Endothelial cell of umbilical vein (primary cell): Measurements from ENCODE around the gene EMID1. TPM values are rescaled to one million over a fixed set of nuclear protein-coding genes. Genes with fewer than 3 reads are reported as not detected.

Experiments
- BruUV-seq: library from RNA; stranded (reverse); fragments of 400-500 nt; replicated peaks from 2 replicates; lab custom pipeline; 2021; lab: Mats Ljungman, UMichigan
- CTCF ChIA-PET: fragments of 300-600, 350-600 bp; sonication (Branson Sonifier 250); formaldehyde crosslinking; loops from one replicate; lab custom pipeline; 2021; ENCODE audit warnings: antibody characterized with exemption, inconsistent platforms; lab: Charles Lee
- POLR2A ChIA-PET: fragments of 300-600, 350-600 bp; sonication (Branson Sonifier 250); formaldehyde crosslinking; loops from one replicate; lab custom pipeline; 2021; ENCODE audit warnings: antibody characterized with exemption, inconsistent platforms; lab: Charles Lee
- DNase-seq: peaks from one replicate; pipeline ENCODE4 v3.0.0-alpha.2; 2011; ENCODE audit warnings: low read depth, low spot score
- FAIRE-seq: peaks from 2 replicates; lab custom pipeline; 2011; peaks lifted over from hg19 to GRCh38; lab: Jason Lieb, UNC
- H2AFZ ChIP-seq: 2 replicates; pipeline ENCODE4 v1.6.0; 2012; ENCODE audit warnings: low read depth, low read length, control low read depth, inconsistent platforms
- H3K27ac ChIP-seq: 2 replicates; pipeline ENCODE4 v1.5.1; 2011; ENCODE audit warnings: low read depth, mild to moderate bottlenecking, control low read depth, low read length, moderate library complexity; ENCODE audit not compliant: insufficient read depth
- H3K27me3 ChIP-seq, 2 experiments: 2 replicates each; pipeline versions ENCODE4 v1.6.0 to v1.6.1; 2011; ENCODE audit warnings: low read length in 2 of 2, mixed read lengths in 1 of 2; ENCODE audit not compliant: control insufficient read depth in 2 of 2, insufficient read depth in 2 of 2
- H3K36me3 ChIP-seq, 2 experiments: 2 replicates in 1 of 2; 3 replicates in 1 of 2; pipeline ENCODE4 v1.5.1; 2011; ENCODE audit warnings: low read length in 2 of 2, mild to moderate bottlenecking in 1 of 2, moderate library complexity in 1 of 2; ENCODE audit not compliant: control insufficient read depth in 2 of 2, insufficient read depth in 2 of 2; ENCODE audit errors: extremely low read depth in 1 of 2
- H3K4me1 ChIP-seq: 3 replicates; pipeline ENCODE4 v1.5.1; 2011; ENCODE audit warnings: mild to moderate bottlenecking, low read length; ENCODE audit not compliant: control insufficient read depth, insufficient read depth; ENCODE audit errors: extremely low read depth
- H3K4me2 ChIP-seq: 2 replicates; pipeline ENCODE4 v1.6.1; 2011; ENCODE audit warnings: low read length, control low read depth, mixed read lengths; ENCODE audit not compliant: insufficient read depth
- H3K4me3 ChIP-seq, 3 experiments: fragments of 200-600 bp in 1 of 3; sonication (generic), shearing (Covaris generic) in 1 of 3; replicated peaks in 1 of 3; 2 replicates each; pipeline ENCODE4 v1.5.1; 2011 to 2016; ENCODE audit warnings: control low read depth in 3 of 3, low read length in 3 of 3, mild to moderate bottlenecking in 2 of 3, inconsistent platforms in 1 of 3, low read depth in 1 of 3, moderate library complexity in 1 of 3; ENCODE audit not compliant: insufficient read depth in 1 of 3
- H3K79me2 ChIP-seq: 2 replicates; pipeline ENCODE4 v1.6.0; 2012; ENCODE audit warnings: low read length, inconsistent platforms; ENCODE audit not compliant: control insufficient read depth, insufficient read depth
- H3K9ac ChIP-seq: replicated peaks from 2 replicates; pipeline ENCODE3; 2011; ENCODE audit warnings: low read length, control low read depth; ENCODE audit not compliant: insufficient read depth; ENCODE audit errors: extremely low read depth
- H3K9me1 ChIP-seq: replicated peaks from 3 replicates; pipeline ENCODE4 v1.6.0; 2011; ENCODE audit warnings: mild to moderate bottlenecking, low read length; ENCODE audit not compliant: control insufficient read depth, insufficient read depth; ENCODE audit errors: extremely low read depth
- H3K9me3 ChIP-seq: replicated peaks from 2 replicates; pipeline ENCODE4 v1.5.1; 2012; ENCODE audit warnings: low read length, inconsistent platforms; ENCODE audit not compliant: control insufficient read depth, insufficient read depth
- H4K20me1 ChIP-seq: replicated peaks from 2 replicates; pipeline ENCODE3; 2011; ENCODE audit warnings: mild to moderate bottlenecking, low read length; ENCODE audit not compliant: control insufficient read depth, insufficient read depth; ENCODE audit errors: extremely low read depth
- CTCF ChIP-seq, 2 donors: IDR thresholded peaks; 1 replicate in 1 of 2; 2 replicates in 1 of 2; pipeline ENCODE4 v1.5.1; 2011; ENCODE audit warnings: low read length in 2 of 2, mild to moderate bottlenecking in 2 of 2, moderate library complexity in 2 of 2, control low read depth in 1 of 2, inconsistent platforms in 1 of 2, low read depth in 1 of 2; ENCODE audit not compliant: insufficient read depth in 1 of 2; ENCODE audit errors: extremely low read depth in 1 of 2
- EZH2 ChIP-seq: IDR thresholded peaks from 2 replicates; pipeline ENCODE4 v1.6.1; 2012; ENCODE audit warnings: borderline replicate concordance, low read depth, mild to moderate bottlenecking, moderate library complexity, low read length, inconsistent platforms; ENCODE audit not compliant: severe bottlenecking
- FOS ChIP-seq: IDR thresholded peaks from 2 replicates; pipeline ENCODE4 v1.6.1; 2011; ENCODE audit warnings: mild to moderate bottlenecking, low read length, moderate library complexity, borderline replicate concordance; ENCODE audit not compliant: insufficient read depth
- GATA2 ChIP-seq: IDR thresholded peaks from 2 replicates; pipeline ENCODE4 v1.7.0; 2011; ENCODE audit warnings: low read depth, mild to moderate bottlenecking, moderate library complexity, mixed read lengths, low read length; ENCODE audit not compliant: insufficient read length, insufficient read depth
- JUN ChIP-seq: IDR thresholded peaks from 2 replicates; pipeline ENCODE4 v1.6.1; 2011; ENCODE audit warnings: borderline replicate concordance, low read depth; ENCODE audit not compliant: insufficient read length, insufficient read depth
- MAX ChIP-seq: IDR thresholded peaks from 2 replicates; pipeline ENCODE4 v1.6.1; 2011; ENCODE audit not compliant: insufficient read depth, insufficient read length
- MYC ChIP-seq: IDR thresholded peaks from one replicate; pipeline ENCODE4 v1.6.1; 2011; ENCODE audit warnings: mild to moderate bottlenecking, low read depth, low read length
- POLR2A ChIP-seq: IDR thresholded peaks from 2 replicates; pipeline ENCODE4 v1.6.1; 2012; ENCODE audit warnings: low read depth, mild to moderate bottlenecking, control low read depth, low read length
- POLR2AphosphoS5 ChIP-seq: IDR thresholded peaks from 2 replicates; pipeline ENCODE4 v1.6.1; 2012; ENCODE audit warnings: low read depth, mild to moderate bottlenecking, control low read depth, low read length, moderate library complexity; ENCODE audit not compliant: insufficient read depth
- dilution Hi-C: fragments of 300-500 bp; cut with MboI; formaldehyde crosslinking; loops from one replicate; pipeline ENCODE4 v1.15.0; 2019; ENCODE audit warnings: low sequenced_read_pairs; ENCODE audit not compliant: extremely low pct_ligation_motif_present
- intact Hi-C: fragments of 100-400 bp; cut with micrococcal nuclease; formaldehyde crosslinking; loops from one replicate; pipeline ENCODE4 v1.10.0; 2022
- polyA plus RNA-seq, 4 experiments: library from polyadenylated mRNA; depleted of rRNA in 3 of 4; stranded (reverse) in 3 of 4; unstranded in 1 of 4; fragments of >200 nt; gene quantifications; 2 replicates each; pipeline versions ENCODE4 v1.2.1 to v1.2.3, GENCODE V29; 2011 to 2012; ENCODE audit warnings: missing spikeins in 1 of 4
- total RNA-seq: library from RNA; stranded (reverse); gene quantifications from 2 replicates; pipeline ENCODE4 v1.2.3, GENCODE V29; 2021

The EMID1 gene
- total and polyA plus RNA-seq, 2 donors (not counting 3 experiments of a cell fraction or from before 2014, with no cell fraction given), result 0.51 to 0.75 TPM

GRCh38 chr22:29156507-29156906 lies 49.2 kb upstream of the EMID1 start:
- Histone ChIP-seq H3K36me3 (no peaks in the 10 kb centered on the region), H3K4me3 (no peak overlapping the region), H3K4me2 (no peak overlapping the region), H3K27me3 (peaks cover 2 to 10% of the 10 kb centered on the region in 2 experiments), H3K9ac (no peak overlapping the region), H3K27ac (no peak overlapping the region), H3K9me3 (no peaks in the 10 kb centered on the region), H3K4me1 (no peaks in the 10 kb centered on the region), H4K20me1 (no peaks in the 10 kb centered on the region), H3K9me1 (no peaks in the 10 kb centered on the region), H3K79me2 (no peaks in the 10 kb centered on the region), H2AFZ (no peak overlapping the region)
- BruUV-seq, result no TSS peak
- dilution Hi-C loops (no loop called here), intact Hi-C loops (no loop called here)
- CTCF ChIA-PET, result interaction anchor here (1.6 to 5.5 kb wide), 2 partner anchors 90 to 116 kb away, joined by 5 to 65 read pairs; no protein-coding TSS in a partner anchor
- FAIRE-seq (no peak), DNase-seq (no peak)
- POLR2A ChIA-PET, result no interaction called here
- no peak for TF ChIP-seq MYC

GRCh38 chr22:29157759-29158535 lies 47.7 kb upstream of the EMID1 start:
- Histone ChIP-seq H3K4me1 (no peaks in the 10 kb centered on the region), H3K27ac (no peak overlapping the region), H3K9me1 (no peaks in the 10 kb centered on the region), H4K20me1 (no peaks in the 10 kb centered on the region), H3K79me2 (no peaks in the 10 kb centered on the region), H3K9me3 (no peaks in the 10 kb centered on the region), H3K27me3 (peaks cover 2 to 6% of the 10 kb centered on the region in 2 experiments), H2AFZ (no peak overlapping the region), H3K4me2 (no peak overlapping the region), H3K4me3 (no peak overlapping the region), H3K9ac (no peak overlapping the region), H3K36me3 (no peaks in the 10 kb centered on the region)
- intact Hi-C loops, result no loop called here
- FAIRE-seq (no peak), DNase-seq (no peak)
- ChIA-PET POLR2A (no interaction called here), CTCF (interaction anchor here (0.8 to 5.5 kb wide), 3 partner anchors 11 to 117 kb away, joined by 3 to 65 read pairs (median 5); no protein-coding TSS in a partner anchor)
- BruUV-seq, result no TSS peak
- TF ChIP-seq JUN, result no peak
- no peak for TF ChIP-seq GATA2
- TF ChIP-seq POLR2AphosphoS5, result no peak
- no peak for TF ChIP-seq CTCF (IDR thresholded peaks at IDR 0.05; ENCODE audit: extremely low read depth in 1 of 2, insufficient read depth in 1 of 2, low read depth in 1 of 2, low read length in 2 of 2)
- TF ChIP-seq EZH2, result no peak
- no peak for TF ChIP-seq MAX
- TF ChIP-seq MYC, result no peak
- TF ChIP-seq FOS, result no peak
- TF ChIP-seq POLR2A, result no peak
- dilution Hi-C loops, result no loop called here
